Hematopoietic multipotent progenitor cell treated with erythropoietin and hydrocortisone succinate and interleukin-3 and kit ligand, for 6 days (in vitro differentiated cells): ENCODE data around the gene TCERG1L.

ENCODE experiments used
- DNase-seq: peaks from one replicate; pipeline ENCODE4 v3.0.0-alpha.2; 2015

The TCERG1L gene

DNA sequence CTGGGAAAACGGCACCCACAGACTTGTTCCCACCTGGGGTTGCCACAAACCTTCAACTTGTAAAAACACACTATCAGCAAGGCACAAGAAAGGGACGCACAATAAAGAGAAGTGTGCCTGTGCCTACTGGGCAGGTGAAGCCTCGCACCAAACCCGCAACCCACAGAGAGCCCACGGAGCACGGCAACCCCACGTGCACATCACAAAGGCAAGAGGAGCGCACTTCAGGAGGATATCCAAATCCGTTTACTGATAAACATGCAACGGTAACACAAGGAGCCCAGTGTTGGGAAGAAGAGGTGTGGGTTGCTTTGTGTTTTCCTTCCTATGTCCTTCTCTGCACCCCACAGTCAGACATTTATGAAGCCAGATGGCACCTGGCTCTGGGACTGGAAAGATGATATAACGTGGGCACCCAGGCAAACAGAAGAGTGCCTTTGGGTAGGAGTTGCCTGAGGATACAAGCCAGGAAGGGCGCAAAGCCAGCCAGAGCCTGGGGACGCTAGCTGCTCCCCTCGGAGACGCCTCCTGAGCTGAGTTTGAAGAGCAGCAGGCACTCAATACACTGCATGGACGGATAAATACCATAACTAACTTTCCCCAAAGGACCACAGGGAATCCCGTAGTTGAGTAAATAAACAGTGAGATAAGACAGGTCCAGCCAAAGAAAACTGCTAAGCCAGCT lies 41.6 kb downstream of the TCERG1L start:
- no peak for DNase-seq

DNA sequence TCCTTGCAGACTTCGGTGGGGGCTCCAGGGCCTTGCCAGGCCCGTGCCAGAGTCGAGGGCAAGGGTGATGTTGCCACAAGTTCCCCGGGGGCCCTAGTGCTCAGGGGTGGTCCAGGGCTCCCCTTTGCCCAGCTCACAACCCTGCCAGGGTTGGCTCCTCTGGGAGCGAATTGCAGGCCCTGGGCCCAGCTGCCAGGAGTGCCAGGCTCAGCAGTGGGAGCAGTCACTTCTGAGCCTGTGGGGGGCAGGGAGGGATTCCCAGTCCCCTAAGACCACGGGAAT lies 43.8 kb downstream of the TCERG1L start:
- no peak for DNase-seq

DNA sequence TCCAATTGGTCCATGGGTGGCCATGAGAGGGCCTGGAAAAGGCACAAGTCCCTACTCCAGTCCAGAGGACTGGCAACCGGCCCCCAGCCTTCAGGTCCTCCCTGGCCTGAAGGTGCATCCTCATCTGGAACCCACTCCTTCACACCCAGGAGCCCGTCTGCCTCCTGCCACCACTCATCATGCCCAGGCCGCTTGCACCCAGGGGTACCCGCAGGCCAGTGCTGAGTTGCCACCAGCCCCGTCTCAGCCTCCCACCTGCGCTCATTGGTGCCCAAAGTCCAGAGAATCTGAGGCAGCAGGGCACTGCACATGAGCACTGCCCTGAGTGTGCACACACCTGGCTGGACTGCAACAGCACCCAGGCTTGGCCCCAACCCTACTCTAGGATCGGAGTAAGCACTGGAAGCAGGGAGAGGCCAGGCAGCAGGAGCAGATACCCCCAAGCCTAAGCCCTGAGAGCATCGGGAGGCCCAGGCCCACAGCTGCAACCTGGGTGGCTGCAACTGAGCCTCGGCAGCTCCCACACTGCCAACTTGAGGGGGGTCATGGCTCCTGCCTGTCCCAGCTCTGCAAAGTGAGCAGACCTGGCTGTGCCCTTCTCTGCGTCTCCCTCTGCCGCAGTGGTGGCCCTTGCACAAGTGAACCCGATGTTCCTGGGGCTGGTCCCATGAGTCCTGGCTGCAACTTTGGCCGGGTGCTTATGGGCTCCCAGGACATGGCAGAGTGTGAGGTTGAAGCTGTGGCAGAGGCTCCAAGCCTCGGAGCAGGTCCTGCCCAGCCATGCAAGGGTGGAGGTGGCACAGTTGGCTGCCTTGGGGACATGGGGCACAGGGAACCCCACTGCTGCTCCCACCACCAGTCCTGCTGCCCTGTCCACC lies 44.3 kb downstream of the TCERG1L start:
- no peak for DNase-seq

DNA sequence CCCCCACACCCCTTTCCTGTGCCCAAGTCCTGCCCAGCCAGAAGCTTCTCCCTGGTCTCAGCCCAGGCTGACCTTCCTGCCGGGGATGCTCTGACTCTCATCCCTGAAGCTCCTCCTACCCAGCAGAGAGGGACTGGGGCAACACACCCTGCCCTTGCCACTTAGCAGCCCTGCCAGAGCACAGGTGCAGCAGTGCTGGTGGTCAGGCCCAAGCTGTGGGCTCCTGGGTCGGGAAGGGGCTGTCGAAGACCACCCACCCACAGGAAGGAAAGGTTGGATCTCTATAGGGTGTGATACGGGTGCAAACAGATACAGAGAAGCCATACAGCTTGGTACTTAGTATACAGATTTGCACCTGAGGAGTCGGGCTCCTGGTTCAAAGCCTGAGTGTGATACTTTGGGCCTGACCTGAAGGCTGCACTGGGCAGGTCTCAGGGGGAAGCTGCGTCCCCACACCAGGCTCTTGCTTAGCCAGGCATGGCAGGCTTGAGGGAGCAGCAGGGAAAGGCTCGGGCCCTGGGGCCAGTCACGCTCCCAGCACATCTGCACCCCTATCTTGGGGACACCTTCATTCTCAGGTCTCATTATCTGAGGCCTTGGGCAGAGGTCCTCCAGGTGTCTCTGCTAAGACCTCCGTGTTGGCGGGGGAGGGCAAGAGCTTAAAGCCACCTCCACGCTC lies 47.3 kb downstream of the TCERG1L start:
- no peak for DNase-seq

DNA sequence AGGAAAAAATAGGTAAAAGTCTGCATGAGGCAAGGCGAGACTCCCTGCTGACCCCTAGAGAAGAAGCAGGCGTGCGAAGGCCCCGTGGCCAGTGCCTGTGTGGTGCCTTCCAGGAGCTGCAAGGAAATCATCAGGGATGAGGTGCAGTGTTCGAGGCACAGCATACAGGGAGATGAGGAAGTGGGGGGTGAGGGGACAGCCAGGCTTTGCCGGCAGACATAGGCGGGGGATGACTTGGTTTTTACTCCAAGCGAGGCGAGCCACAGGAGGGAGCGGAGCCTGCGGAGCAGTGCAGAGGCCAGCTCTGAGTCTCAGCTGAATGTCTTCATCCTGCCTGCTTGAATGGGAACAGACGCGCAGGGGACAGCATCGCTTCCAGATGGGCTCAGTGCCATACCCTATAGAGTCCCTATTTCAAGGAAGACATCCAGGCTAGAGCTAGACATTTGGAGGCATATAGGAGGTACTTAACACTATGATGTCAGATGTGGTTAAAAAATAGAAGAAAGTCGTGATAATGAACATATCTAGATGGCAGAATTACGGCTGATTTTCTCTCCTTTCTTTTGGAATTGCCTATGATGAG lies 49.5 kb downstream of the TCERG1L start:
- DNase-seq: no peak

DNA sequence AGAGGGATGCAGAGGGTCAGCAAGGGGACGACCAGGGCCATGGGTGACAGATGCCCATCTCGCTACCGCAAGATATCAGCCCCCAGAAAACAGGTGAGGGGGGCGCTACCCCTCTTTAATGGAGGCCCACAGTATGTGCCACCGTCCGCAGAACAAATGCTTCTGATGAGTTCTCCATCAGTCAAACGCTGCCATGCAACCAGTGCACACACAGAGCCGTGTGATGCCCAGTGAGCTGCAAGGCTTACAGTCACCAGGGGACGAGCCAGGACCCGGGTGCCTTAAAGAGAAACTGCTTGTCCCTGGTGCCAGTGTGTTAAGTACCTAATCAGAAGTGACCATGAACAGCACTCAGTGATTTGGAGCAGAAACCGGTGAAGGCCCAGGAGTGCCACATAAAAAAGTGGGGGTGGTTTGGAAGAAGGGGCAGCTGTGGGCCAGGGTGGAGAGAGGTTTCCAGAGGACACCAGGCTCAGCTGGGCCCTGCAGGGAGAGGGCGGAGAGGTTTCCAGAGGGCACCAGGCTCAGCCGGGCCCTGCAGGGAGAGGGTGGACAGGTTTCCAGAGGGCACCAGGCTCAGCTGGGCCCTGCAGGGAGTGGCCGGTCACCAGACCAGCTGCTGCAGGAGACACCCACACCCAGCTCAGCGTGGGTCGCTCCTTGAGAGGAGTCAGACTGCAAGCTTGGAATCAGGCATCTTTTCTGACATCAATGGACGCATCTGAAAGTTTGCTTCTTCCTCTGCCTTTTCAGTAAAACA lies 50.9 kb downstream of the TCERG1L start:
- DNase-seq: no peak

DNA sequence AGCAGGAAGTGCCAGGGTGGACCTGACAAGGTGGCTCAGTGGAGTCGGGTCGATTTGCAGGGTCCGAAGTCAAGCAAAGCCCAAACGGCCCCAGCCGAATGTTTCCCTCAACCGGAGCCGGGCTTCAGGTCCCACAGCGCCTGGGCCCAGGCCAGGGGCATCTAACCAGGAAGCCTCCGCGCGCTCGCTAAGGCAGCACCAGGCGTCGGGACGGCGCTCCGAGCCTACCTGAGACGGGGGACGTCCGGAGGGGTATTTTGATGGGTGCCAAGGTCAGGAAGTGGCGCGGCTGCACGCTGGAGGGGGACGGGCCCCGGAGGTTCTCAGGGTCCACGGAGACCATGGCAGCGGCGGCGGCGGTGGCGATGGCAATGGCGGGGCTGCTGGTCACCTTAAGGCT lies 51.5 kb downstream of the TCERG1L start:
- no peak for DNase-seq

DNA sequence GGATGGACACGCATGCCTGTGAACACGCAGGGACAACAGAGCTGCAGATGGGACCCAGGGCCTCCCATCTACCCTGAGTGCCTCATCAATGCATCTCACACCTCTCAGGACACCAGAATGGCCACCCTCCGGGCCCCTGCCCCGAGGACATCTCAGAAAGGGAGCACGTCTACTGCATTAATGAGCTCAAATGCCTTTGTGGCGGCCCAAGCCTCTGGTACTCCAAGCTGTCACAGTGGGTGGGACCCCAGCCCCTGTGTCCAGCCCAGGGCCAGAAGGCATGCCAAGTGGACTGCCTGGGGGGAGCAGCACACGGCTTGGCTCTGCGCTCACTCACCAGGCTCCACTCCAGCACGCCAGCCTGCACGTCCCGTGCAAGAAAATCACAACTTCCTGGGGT lies 52.0 kb downstream of the TCERG1L start:
- no peak for DNase-seq

DNA sequence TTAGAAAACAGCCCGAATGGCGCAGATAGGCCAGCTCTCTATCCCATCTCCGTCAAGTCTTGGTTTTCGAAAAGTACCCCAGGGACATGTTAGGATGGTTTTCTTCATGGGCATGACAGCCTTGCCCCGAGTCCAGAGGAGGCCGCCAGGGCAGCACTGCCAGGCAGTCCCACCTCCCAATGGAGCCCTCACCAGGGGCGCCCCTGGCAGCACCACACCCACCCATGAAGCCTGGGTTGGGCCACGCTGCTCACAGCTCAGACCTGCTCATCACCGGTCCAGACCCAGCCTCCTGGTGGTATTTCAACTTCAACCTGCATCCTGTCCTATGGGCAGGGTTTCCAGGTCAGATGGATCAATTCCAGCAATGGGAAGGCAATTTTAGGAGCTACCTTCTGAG lies 53.3 kb downstream of the TCERG1L start:
- no peak for DNase-seq

DNA sequence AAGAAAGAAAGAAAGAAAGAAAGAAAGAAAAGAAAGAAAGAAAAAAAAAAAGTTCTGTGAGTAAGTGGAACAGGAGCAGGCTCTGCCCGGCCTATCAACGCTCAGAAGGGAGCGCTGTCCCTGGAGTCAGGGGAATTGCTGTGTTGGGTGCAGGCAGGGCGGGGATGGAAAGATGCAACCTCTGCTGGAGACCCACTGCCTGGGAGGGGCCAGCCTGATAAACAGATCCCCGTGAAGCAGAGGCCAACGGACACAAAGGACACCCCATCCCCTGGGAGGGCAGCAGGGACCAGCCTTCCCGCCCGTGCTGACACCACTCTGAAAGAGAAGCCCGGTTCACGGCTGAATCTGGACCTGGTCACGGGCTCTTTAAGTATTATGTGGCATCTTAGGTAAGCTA lies 54.5 kb downstream of the TCERG1L start:
- DNase-seq: no peak

DNA sequence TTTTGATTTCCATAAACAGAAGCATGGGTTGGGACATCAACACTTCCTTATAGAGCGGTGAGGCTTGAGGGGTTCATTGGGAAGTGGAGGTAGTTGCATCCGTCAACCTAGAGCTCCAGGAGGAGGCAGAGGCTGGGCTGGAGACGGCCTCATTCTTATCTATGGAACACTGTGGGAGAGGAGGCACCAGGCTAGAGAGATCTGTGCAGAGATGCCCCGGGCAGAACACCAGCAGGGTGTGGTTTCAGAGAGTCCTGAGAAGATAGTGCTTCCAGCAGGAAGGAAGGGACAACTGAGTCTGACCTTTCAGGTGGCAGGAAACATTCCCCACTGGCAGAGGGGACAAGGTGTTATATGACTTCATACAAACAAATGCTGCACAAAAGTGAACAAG lies 56.7 kb downstream of the TCERG1L start:
- no peak for DNase-seq

DNA sequence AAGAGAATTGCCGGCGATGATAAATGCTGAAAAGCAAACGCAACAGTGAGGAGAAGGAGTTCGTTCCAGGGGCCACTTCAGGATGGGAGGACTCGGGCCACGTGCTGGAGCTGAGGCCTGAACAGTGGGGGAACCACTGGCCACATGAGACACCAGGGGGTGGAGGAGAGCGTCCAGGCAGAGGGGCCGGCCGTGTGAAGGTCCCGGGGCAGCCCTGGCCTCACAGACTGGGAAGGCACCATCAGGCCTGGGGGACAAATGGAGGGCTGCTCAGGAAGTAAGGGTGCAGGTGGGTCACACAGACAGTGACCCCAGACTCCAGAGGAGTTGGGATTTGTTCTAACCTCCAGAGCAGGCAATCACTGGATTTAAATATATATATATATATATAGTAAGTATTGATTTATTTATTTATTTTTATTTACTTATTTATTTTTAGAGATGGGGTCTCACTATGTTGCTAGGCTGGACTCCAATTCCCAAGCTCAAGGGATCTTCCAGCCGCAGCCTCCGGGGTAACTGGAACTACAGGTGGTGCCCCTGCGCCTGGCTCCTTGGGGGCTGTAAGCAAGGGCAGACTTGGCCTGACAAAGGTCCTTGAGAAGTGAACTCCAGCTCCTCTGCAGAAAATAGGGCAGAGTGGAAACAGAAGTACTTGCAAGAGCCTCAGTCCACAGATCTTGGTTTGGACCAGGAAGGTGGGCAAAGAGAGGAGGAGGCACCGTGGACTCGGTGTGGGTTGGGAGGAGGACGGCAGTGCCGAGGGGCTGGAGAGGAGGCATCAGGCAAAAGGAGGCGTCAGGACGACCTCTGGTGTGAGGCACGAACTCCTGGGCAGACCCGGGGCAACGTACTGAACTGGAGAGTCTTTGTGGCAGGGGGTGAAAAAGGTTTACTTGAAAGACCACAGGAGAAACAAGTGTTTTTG lies 57.3 kb downstream of the TCERG1L start:
- DNase-seq: no peak

DNA sequence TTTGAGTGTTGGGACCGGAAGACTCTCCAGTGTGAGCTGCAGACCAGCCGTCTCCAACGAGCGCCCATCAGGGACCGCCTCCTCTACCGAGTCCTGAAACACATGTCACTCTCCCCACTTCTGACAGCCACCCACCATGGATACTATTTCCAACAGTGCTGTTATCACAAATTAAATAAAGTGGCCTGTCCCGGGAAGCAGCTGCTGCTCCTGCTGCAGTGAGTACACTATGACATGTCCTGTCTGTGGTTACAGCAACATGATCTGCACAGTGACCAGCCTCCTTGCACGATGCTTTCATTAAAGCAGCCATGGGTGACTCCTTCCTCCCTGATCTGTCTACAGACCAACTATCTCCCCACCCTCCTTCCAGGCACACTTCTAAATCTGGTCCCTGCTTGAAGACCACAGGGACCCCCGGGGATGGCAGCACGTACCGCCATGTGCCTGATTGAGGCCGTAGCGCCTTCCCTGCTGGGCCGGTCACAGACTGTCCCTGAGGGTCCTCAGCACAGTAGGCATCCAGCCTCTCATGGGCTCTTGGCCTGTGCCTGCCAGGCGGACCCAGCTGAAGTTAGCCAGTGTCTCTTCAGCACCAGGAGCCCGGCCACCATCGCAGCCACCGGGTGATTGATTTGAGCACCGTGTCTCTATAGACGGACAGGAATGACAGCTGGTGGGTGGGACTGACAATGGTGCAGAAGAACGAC lies 58.8 kb downstream of the TCERG1L start:
- no peak for DNase-seq

DNA sequence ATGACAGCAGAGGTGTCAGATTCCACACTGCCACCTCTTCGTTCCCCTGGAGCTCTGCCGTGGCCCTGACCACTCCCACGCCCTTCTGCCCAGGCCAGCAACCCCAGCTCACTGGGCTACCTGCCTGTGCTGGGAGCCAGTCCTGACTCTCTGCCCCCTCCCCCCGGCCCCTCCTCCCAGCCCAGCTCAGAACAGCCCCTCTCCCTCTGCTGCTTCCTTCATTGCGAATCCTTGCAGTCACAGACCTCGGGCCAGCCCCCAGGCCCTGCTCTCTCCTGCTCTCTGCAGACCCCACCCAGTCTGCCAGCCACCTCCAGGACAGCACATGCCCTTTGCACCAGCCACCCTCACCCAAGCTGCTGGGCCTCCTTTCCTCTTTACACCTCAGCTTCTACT lies 60.4 kb downstream of the TCERG1L start:
- DNase-seq: no peak

DNA sequence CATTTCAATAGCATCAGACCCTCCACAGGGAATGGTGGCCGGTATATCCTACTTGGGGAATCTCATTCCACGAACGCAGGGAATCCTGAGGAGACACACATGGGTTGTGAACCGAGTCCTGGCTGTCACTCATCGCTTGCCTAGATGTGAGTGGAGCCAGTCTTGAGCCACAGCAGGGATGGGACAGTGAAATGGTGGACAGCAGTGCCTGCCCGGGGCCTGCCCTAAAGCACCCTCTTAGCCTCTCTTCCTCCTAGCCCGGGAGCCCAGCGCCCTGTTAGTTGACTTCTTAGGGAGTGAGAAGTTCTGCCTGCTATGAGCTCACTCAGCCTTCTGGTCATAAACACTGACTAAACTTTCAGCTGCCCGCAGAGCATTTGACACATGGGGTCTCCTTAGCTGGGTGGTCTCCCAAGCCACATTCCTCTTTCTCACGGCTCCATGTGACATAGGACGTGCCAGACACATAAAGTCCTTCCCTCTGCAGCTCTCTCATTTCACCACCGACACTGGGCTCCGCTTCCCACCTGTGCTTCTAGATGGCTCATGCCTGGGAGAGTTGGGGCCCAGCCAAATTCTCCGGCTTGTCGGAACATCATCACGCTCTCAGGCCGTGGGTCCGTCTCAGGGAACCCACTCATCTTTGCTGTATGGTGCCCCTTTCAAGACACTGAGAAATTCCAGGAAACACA lies 60.9 kb downstream of the TCERG1L start:
- no peak for DNase-seq

DNA sequence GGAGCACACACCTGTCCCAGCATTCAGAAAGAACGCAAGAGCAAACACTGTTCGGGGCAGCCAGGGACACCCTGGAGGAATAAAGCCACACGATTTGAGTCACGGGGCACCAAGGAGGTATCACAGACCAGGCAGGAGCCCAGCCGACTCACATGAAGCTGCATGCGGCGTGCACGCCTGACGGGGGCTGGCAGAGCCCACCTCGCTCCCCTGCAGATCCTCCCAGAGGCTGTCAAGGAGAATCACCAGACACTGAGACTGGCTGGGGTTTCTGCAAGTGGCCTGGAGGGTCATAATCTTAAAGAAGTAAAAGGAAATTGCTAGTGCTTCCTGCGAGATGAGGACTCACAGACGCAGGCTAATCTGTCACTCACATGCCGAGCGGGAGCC lies 61.6 kb downstream of the TCERG1L start:
- DNase-seq: no peak

DNA sequence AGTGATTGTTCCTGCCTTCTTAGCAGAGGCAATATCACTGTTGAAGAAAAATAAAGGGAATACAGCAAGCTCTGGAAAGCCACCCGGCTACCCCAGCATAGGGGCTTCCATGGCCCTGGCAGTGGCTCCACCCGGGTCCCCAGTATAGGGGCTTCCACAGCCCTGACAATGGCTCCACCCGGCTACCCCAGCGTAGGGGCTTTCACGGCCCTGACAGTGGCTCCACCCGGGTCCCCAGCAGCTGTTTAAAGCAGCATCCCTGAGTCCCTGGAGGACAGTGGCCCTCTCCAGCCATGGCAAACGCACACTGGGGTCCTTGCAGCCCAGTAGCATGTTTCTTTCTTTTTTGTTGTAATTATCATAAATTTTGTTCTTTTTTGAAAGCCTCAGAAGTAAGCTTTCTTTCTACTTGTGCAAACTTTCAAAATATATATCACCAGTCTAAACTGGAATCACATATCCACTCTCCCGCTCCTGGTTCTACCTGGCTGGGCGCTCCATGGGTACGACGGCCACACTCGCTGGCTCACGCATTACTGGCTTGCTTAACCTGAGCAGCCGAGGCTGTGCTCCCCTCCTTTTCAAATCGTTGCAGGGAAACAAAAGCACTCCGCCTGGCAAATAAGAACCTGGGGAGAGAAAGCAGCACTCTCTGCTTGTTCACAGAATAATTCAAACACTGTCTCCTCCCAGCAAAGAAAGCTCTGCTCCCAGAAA lies 62.1 kb downstream of the TCERG1L start:
- DNase-seq: no peak

DNA sequence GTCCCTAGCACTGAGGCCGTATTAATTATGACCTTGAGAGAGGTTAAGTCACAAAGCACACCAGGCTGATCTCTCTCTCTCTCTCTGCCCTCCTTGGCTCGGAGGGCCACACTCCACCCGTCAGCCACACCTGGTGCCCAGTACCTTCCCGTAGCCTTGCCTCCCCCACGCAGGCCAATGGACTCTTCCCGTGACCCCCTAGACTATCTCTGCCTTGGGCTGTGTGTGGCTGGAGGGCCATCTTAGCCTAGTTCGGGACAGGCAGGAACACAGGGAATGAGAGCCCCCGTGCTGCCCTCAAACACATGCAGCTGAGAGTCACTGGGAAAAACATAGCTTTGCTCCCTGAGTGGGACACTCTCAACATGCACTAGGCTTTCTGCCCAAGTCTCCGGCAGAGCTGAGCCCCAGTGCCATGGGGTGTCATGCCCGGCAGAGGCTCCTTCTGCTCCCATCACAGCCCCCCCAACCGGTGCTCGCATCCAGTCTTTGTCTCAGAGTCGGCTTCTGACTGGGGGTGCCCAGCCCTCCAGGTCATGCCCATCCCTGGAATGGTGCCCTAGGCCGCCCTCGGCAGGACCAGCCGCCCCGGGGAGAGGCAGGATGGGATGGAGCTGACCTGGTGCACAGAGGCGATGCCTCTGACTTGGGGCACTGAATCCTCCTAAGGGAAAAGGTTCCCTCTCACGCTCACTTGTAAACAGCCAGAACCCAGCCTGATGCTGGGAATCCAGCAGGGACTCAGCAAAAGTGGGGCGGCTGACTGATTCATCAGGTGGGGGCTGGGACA lies 63.0 kb downstream of the TCERG1L start:
- DNase-seq: no peak

DNA sequence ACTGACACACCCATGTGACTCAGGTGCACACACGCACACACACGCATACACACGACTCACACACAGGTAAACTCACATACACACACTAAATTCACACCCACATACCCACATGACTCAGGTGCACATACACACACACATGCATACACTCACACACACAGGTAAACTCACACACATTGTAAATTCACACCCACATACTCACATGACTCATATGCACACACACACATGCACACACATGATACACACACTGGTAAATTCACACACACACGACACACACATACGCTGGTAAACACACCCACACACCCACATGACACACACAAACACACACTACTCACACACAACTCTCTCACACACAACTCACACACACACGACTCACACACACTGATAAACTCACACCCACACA lies 63.6 kb downstream of the TCERG1L start:
- no peak for DNase-seq
